HG02973 (cell line): ENCODE measurements around the gene WDR44.
"Not testable (repeated sequence)": the region's sequence is repeated elsewhere in the genome, so short reads cannot be mapped to it uniquely, and the experiment has no call there.

ENCODE experiments used
- ATAC-seq: cut with Tn5 transposase; IDR thresholded peaks from one replicate; pipeline ENCODE4 v1.9.1; 2021; ENCODE audit warnings: moderate library complexity; ENCODE audit not compliant: unreplicated experiment

WDR44 gene

GRCh38 chrX:118345464-118346257 is at the start of gene WDR44:
Gene WDR44, plus strand, starts transcription at chrX:118346106. Its CDS starts 398 bp downstream, at chrX:118346504.
- peak; percentile 86 for ATAC-seq

- ATAC-seq: not testable (repeated sequence)
These were observed 40.1 kb upstream of the WDR44 start for GRCh38 chrX:118305827-118306226.

GRCh38 chrX:118315529-118315928 is 30.4 kb upstream of the WDR44 start:
- ATAC-seq: no peak

- no peak for ATAC-seq
These were observed 21.3 kb upstream of the WDR44 start for GRCh38 chrX:118324588-118324987.

GRCh38 chrX:118325453-118325852 is 20.5 kb upstream of the WDR44 start:
- no peak for ATAC-seq

- ATAC-seq: no peak
These were observed 16.7 kb upstream of the WDR44 start for GRCh38 chrX:118329175-118329574.

- no peak for ATAC-seq
These were observed 8.2 kb upstream of the WDR44 start for GRCh38 chrX:118337687-118338086.

- no peak for ATAC-seq
These were observed 7.0 kb upstream of the WDR44 start for GRCh38 chrX:118338930-118339329.

- no peak for ATAC-seq
These were observed 852 bp upstream of the WDR44 start for GRCh38 chrX:118345045-118345463.

- peak; percentile 25 for ATAC-seq
These were observed 570 bp downstream of the WDR44 start for GRCh38 chrX:118346258-118347094.

- no peak for ATAC-seq
These were observed 1.2 kb downstream of the WDR44 start for GRCh38 chrX:118347131-118347530.

GRCh38 chrX:118347736-118348135 is 1.8 kb downstream of the WDR44 start:
- ATAC-seq: no peak

GRCh38 chrX:118348186-118348810 is 2.4 kb downstream of the WDR44 start:
- no peak for ATAC-seq

GRCh38 chrX:118349188-118349587 is 3.3 kb downstream of the WDR44 start:
- ATAC-seq: no peak

- ATAC-seq: no peak
These were observed 4.3 kb downstream of the WDR44 start for GRCh38 chrX:118350221-118350620.

- no peak for ATAC-seq
These were observed 4.8 kb downstream of the WDR44 start for GRCh38 chrX:118350706-118351105.

GRCh38 chrX:118352566-118352965 is 6.7 kb downstream of the WDR44 start:
- ATAC-seq: no peak

- peak; percentile 56 for ATAC-seq
These were observed 7.4 kb downstream of the WDR44 start for GRCh38 chrX:118353081-118353850.

- no peak for ATAC-seq
These were observed 9.5 kb downstream of the WDR44 start for GRCh38 chrX:118355225-118355920.

- no peak for ATAC-seq
These were observed 10.3 kb downstream of the WDR44 start for GRCh38 chrX:118356154-118356701.
